SK-N-SH (cell line): ENCODE data around the gene CDH11. TPM values are rescaled to one million over a fixed set of nuclear protein-coding genes. Genes with fewer than 3 reads are reported as not detected.

Source experiments
- CTCF ChIA-PET: fragments of 300-600, 350-600 bp; formaldehyde crosslinking; extraction: SDS; loops from one replicate; lab custom pipeline; 2021; lab: Yijun Ruan, JAX
- POLR2A ChIA-PET: fragments of 350-600 bp; sonication (Branson Sonifier 250); formaldehyde crosslinking; extraction: SDS; loops from one replicate; lab custom pipeline; 2020; ENCODE audit warnings: antibody characterized with exemption, inconsistent platforms; lab: Yijun Ruan, JAX
- DNase-seq: peaks from one replicate; pipeline ENCODE4 v3.0.0; 2012
- H2AFZ ChIP-seq: fragments of 200-600 bp; sonication (generic); 2 replicates; pipeline ENCODE4 v1.8.1; 2016; ENCODE audit warnings: antibody characterized with exemption, mild to moderate bottlenecking, low read depth
- H3F3A ChIP-seq: fragments of 200-600 bp; sonication (generic); replicated peaks from 2 replicates; pipeline ENCODE3; 2016; ENCODE audit warnings: antibody characterized with exemption, mild to moderate bottlenecking; ENCODE audit not compliant: insufficient read depth
- H3K27ac ChIP-seq, 2 experiments: fragments of 200-500 bp in 1 of 2; fragments of 200-600 bp in 1 of 2; sonication (Bioruptor generic) in 1 of 2; sonication (generic), shearing (Covaris generic) in 1 of 2; 2 replicates each; pipeline versions ENCODE4 v1.5.1 to v1.6.1; 2014 to 2016; ENCODE audit warnings: low read depth in 2 of 2, inconsistent platforms in 1 of 2, low read length in 1 of 2, mild to moderate bottlenecking in 1 of 2, mixed read lengths in 1 of 2
- H3K27me3 ChIP-seq: fragments of 200-600 bp; sonication (generic), shearing (Covaris generic); 2 replicates; pipeline ENCODE4 v1.6.1; 2016; ENCODE audit warnings: mixed run types; ENCODE audit not compliant: insufficient read depth
- H3K36me3 ChIP-seq, 2 experiments: fragments of 200-500 bp in 1 of 2; fragments of 200-600 bp in 1 of 2; sonication (Bioruptor generic) in 1 of 2; sonication (generic) in 1 of 2; replicated peaks in 1 of 2; 2 replicates each; pipeline versions ENCODE3 to v1.5.1; 2014 to 2016; ENCODE audit warnings: low read length in 1 of 2, mild to moderate bottlenecking in 1 of 2; ENCODE audit not compliant: insufficient read depth in 2 of 2, control insufficient read depth in 1 of 2
- H3K4me1 ChIP-seq, 2 experiments: fragments of 200-500 bp in 1 of 2; fragments of 200-600 bp in 1 of 2; sonication (Bioruptor generic) in 1 of 2; sonication (generic), shearing (Covaris generic) in 1 of 2; 2 replicates each; pipeline versions ENCODE4 v1.5.1 to v1.6.1; 2014 to 2016; ENCODE audit warnings: low read depth in 1 of 2, low read length in 1 of 2, mixed run types in 1 of 2; ENCODE audit not compliant: insufficient read depth in 2 of 2, control insufficient read depth in 1 of 2
- H3K4me2 ChIP-seq: fragments of 200-600 bp; sonication (generic), shearing (Covaris generic); 2 replicates; pipeline ENCODE4 v1.6.1; 2017; ENCODE audit warnings: mixed run types
- H3K4me3 ChIP-seq, 2 experiments: fragments of 200-500 bp in 1 of 2; fragments of 200-600 bp in 1 of 2; sonication (Bioruptor generic) in 1 of 2; sonication (generic), shearing (Covaris generic) in 1 of 2; 2 replicates each; pipeline versions ENCODE4 v1.5.1 to v1.8.1; 2014 to 2016; ENCODE audit warnings: low read depth in 2 of 2, inconsistent platforms in 1 of 2, low read length in 1 of 2, mild to moderate bottlenecking in 1 of 2, mixed read lengths in 1 of 2, moderate library complexity in 1 of 2
- H3K79me2 ChIP-seq: fragments of 200-600 bp; sonication (generic); 2 replicates; pipeline ENCODE4 v1.8.1; 2017; ENCODE audit warnings: mild to moderate bottlenecking; ENCODE audit not compliant: insufficient read depth
- H3K9ac ChIP-seq: fragments of 200-600 bp; sonication (generic); 2 replicates; pipeline ENCODE4 v1.6.1; 2017; ENCODE audit warnings: mixed run types
- H3K9me2 ChIP-seq: fragments of 200-600 bp; sonication (generic); 2 replicates; pipeline ENCODE4 v1.6.1; 2017; ENCODE audit warnings: mixed run types
- H3K9me3 ChIP-seq: fragments of 200-600 bp; sonication (generic); 2 replicates; pipeline ENCODE4 v1.6.1; 2017; ENCODE audit warnings: mixed run types, mild to moderate bottlenecking, moderate library complexity
- H4K20me1 ChIP-seq: fragments of 200-600 bp; sonication (generic); 2 replicates; pipeline ENCODE4 v1.6.1; 2017; ENCODE audit warnings: mild to moderate bottlenecking, mixed run types; ENCODE audit not compliant: insufficient read depth
- CTCF ChIP-seq: fragments of 200-600 bp; sonication (generic); IDR thresholded peaks from 2 replicates; pipeline ENCODE4 v1.6.1; 2017; ENCODE audit warnings: antibody characterized with exemption, mild to moderate bottlenecking, moderate library complexity
- ELF1 ChIP-seq: IDR thresholded peaks from 2 replicates; pipeline ENCODE4 v1.4.0; 2012
- FOXJ3 ChIP-seq: sonication (generic); formaldehyde crosslinking; IDR thresholded peaks from 2 replicates; pipeline ENCODE4 v1.5.1; 2020; ENCODE audit warnings: mild to moderate bottlenecking, missing genetic modification reagents
- FOXM1 ChIP-seq: IDR thresholded peaks from 2 replicates; pipeline ENCODE4 v1.4.0; 2012; ENCODE audit warnings: low read depth, mild to moderate bottlenecking
- GABPA ChIP-seq: IDR thresholded peaks from 2 replicates; pipeline ENCODE4 v1.4.0; 2012; ENCODE audit warnings: low read depth, mild to moderate bottlenecking
- GATA2 ChIP-seq: sonication (generic); formaldehyde crosslinking; IDR thresholded peaks from 2 replicates; pipeline ENCODE4 v1.5.0; 2020; ENCODE audit warnings: mild to moderate bottlenecking, missing genetic modification reagents
- JUND ChIP-seq: IDR thresholded peaks from 2 replicates; pipeline ENCODE4 v1.4.0; 2012
- MEF2A ChIP-seq: IDR thresholded peaks from 2 replicates; pipeline ENCODE4 v1.4.0; 2012; ENCODE audit warnings: low read depth, borderline replicate concordance
- MXI1 ChIP-seq: IDR thresholded peaks from 2 replicates; pipeline ENCODE4 v1.6.1; 2012; ENCODE audit warnings: mild to moderate bottlenecking, low read depth, low read length, improper control_type of control experiment
- REST ChIP-seq: IDR thresholded peaks from 2 replicates; pipeline ENCODE4 v1.6.1; 2012; ENCODE audit warnings: mild to moderate bottlenecking, low read depth, low read length, moderate library complexity
- RXRA ChIP-seq: IDR thresholded peaks from 2 replicates; pipeline ENCODE4 v1.4.0; 2012; ENCODE audit warnings: low read depth, mild to moderate bottlenecking, borderline replicate concordance
- SIN3A ChIP-seq: IDR thresholded peaks from 2 replicates; pipeline ENCODE4 v1.6.1; 2012; ENCODE audit warnings: low read depth, mild to moderate bottlenecking, low read length, moderate library complexity, borderline replicate concordance
- TAF1 ChIP-seq: IDR thresholded peaks from 2 replicates; pipeline ENCODE4 v1.6.1; 2012; ENCODE audit warnings: low read depth, mild to moderate bottlenecking, low read length, moderate library complexity, borderline replicate concordance
- USF1 ChIP-seq: IDR thresholded peaks from 2 replicates; pipeline ENCODE4 v1.4.0; 2012; ENCODE audit warnings: low read depth, borderline replicate concordance
- YY1 ChIP-seq: IDR thresholded peaks from 2 replicates; pipeline ENCODE4 v1.4.0; 2012; ENCODE audit warnings: low read depth, mild to moderate bottlenecking
- WGBS: methylation state at CpG from one replicate; pipeline ENCODE4 v1.1.6; 2017; ENCODE audit warnings: low lambda C conversion rate; 5-methylcytosine and 5-hydroxymethylcytosine counted together
- polyA plus RNA-seq, 3 experiments: library from polyadenylated mRNA; depleted of rRNA; stranded (reverse); fragments of >200 nt; gene quantifications; 2 replicates each; pipeline ENCODE4 v1.2.3, GENCODE V29; 2012

Gene CDH11
- polyA plus RNA-seq, 1 of the 3 experiments (the other 2 are of a cell fraction), result 269 TPM

- no peaks in the 10 kb centered on the region for H3K27me3 ChIP-seq
- H3K36me3 ChIP-seq, result peaks cover 10 to 29% of the 10 kb centered on the region in 2 experiments
- H4K20me1 ChIP-seq, result peaks cover 84% of the 10 kb centered on the region
- H3K9me2 ChIP-seq, result no peaks in the 10 kb centered on the region
- H3K9ac ChIP-seq, result peak overlapping the region; percentile 62; the same call in 1 of the 2 replicates
- H3K4me2 ChIP-seq, result no peak overlapping the region
- 63% methylated on average over 5 of the region's 5 CpGs for WGBS
- TF ChIP-seq CTCF (no peak), TAF1 (no peak), SIN3A (no peak), JUND (no peak), REST (no peak), USF1 (no peak), YY1 (no peak), ELF1 (no peak), GATA2 (CRISPR knock-in tag) (no peak), GABPA (no peak)
- TF ChIP-seq, all 33 proteins: peak for 0
- Histone ChIP-seq H2AFZ (no peak overlapping the region), H3K27ac (peak overlapping the region in 1 of 2 experiments; percentile 95; a peak in 2 of 4 replicates), H3K4me1 (peaks cover 4 to 32% of the 10 kb centered on the region in 2 experiments), H3K4me3 (no peak overlapping the region), H3F3A (peaks cover 39% of the 10 kb centered on the region), H3K9me3 (no peaks in the 10 kb centered on the region), H3K79me2 (peaks cover 98% of the 10 kb centered on the region)
- no peak for DNase-seq
- POLR2A ChIA-PET, result no interaction called here
- CTCF ChIA-PET, result no interaction called here
Measured at GRCh38 chr16:65068151-65068740, 53.6 kb downstream of the CDH11 start.

GRCh38 chr16:65066651-65067050 is 55.2 kb downstream of the CDH11 start:
- Histone ChIP-seq H3K27ac (peak overlapping the region in 1 of 2 experiments; percentile 95; a peak in 1 of 4 replicates), H3K9ac (no peak overlapping the region), H4K20me1 (peaks cover 87% of the 10 kb centered on the region), H3K4me2 (no peak overlapping the region), H3K4me1 (peaks cover 4 to 35% of the 10 kb centered on the region in 2 experiments), H3K4me3 (no peak overlapping the region), H3K9me3 (no peaks in the 10 kb centered on the region), H3F3A (peaks cover 31% of the 10 kb centered on the region), H3K9me2 (no peaks in the 10 kb centered on the region), H3K79me2 (peaks cover 98% of the 10 kb centered on the region), H2AFZ (no peak overlapping the region), H3K36me3 (peaks cover 9 to 29% of the 10 kb centered on the region in 2 experiments), H3K27me3 (no peaks in the 10 kb centered on the region)
- WGBS, result 62% methylated on average over 1 of the region's 1 CpG
- DNase-seq, result no peak
- POLR2A ChIA-PET, result no interaction called here
- CTCF ChIA-PET, result no interaction called here
- TF ChIP-seq MEF2A (no peak), USF1 (no peak), FOXJ3 (CRISPR knock-in tag) (no peak), FOXM1 (no peak), JUND (no peak), ELF1 (no peak), REST (no peak), MXI1 (no peak), RXRA (no peak)
